Activated CD8-positive, alpha-beta T cell treated with anti-CD3 and anti-CD28 coated beads for 36 hours (primary cell): ENCODE results near the gene SHKBP1. TPM values are rescaled to one million over a fixed set of nuclear protein-coding genes. Genes with fewer than 3 reads are reported as not detected.

Experiments used
- ATAC-seq: fragments of 200-7000 bp; cut with Tn5 transposase; one replicate; pipeline ENCODE4 v1.10.0; 2021; ENCODE audit warnings: mild to moderate bottlenecking, moderate library complexity
- CTCF ChIA-PET: fragments of 350-600 bp; sonication (Branson Sonifier 250); formaldehyde crosslinking; loops from one replicate; lab custom pipeline; 2021; ENCODE audit warnings: antibody characterized with exemption; lab: Charles Lee
- POLR2A ChIA-PET: fragments of 350-600 bp; sonication (Branson Sonifier 250); formaldehyde crosslinking; loops from one replicate; lab custom pipeline; 2021; ENCODE audit warnings: antibody characterized with exemption; lab: Charles Lee
- DNase-seq: peaks from one replicate; pipeline ENCODE4 v3.0.0-alpha.2; 2020
- H3K27ac Mint-ChIP-seq: one replicate; pipeline ENCODE4 v1.8.0; 2021; ENCODE audit warnings: mild to moderate bottlenecking, mixed read lengths
- H3K27me3 Mint-ChIP-seq: one replicate; pipeline ENCODE4 v1.8.0; 2021; ENCODE audit warnings: mixed read lengths
- H3K36me3 Mint-ChIP-seq: one replicate; pipeline ENCODE4 v1.8.0; 2021; ENCODE audit warnings: low read depth, mixed read lengths
- H3K4me1 Mint-ChIP-seq: one replicate; pipeline ENCODE4 v1.8.0; 2021; ENCODE audit warnings: low read depth, mixed read lengths
- H3K4me3 Mint-ChIP-seq: one replicate; pipeline ENCODE4 v1.8.0; 2021; ENCODE audit warnings: mild to moderate bottlenecking, moderate library complexity, mixed read lengths
- H3K9me3 Mint-ChIP-seq: one replicate; pipeline ENCODE4 v1.8.0; 2021; ENCODE audit warnings: mixed read lengths
- intact Hi-C: fragments of 100-400 bp; cut with micrococcal nuclease; formaldehyde crosslinking; loops from one replicate; pipeline ENCODE4 v1.10.0; 2022
- total RNA-seq, 2 experiments: library from RNA; stranded (reverse); gene quantifications; one replicate each; pipeline ENCODE4 v1.2.3, GENCODE V29; 2021
- TF ChIP-seq, protein P1 (sequence below): fragments of 200-600 bp; IDR thresholded peaks from one replicate; pipeline ENCODE4 v1.8.0; 2022; ENCODE audit warnings: antibody characterized with exemption, mild to moderate bottlenecking

The SHKBP1 gene
- total RNA-seq, 2 experiments from 2014 or later, result 82.8 to 89.3 TPM

DNA sequence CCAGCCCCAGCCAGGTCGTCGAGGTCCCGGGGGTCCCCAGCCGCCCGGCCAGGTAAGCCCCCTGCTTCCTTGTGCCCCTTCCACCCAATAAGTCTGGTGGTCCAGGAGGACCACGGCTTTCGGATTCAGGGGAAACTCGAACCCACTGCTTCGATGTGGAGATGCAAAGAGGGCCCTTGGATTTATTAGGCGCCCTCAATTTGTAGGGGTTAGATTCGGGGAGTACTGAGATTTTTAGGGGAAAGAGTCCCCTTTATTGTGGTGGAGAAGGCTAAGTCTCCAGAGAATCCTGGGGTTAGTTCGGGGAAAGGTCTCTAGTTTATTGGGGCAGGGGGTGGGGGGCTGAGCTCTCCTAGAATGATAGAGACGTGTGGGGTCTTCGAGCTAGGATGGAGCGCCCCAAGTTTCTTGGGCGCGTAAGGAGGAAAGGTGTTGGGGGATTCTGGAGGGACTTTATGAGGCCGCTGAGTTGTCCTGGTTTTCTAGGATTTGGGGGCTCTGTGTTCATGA lies 20.7 kb downstream of the SHKBP1 start:
- H3K4me1 Mint-ChIP-seq, result peaks cover 46% of the 10 kb centered on the region
- ChIA-PET CTCF (interaction anchor here (2.3 to 7.2 kb wide), 4 partner anchors 37 to 293 kb away, joined by 9 to 51 read pairs (median 16); no protein-coding TSS in a partner anchor), POLR2A (no interaction called here)
- ATAC-seq (no peak), DNase-seq (no peak)
- no peaks in the 10 kb centered on the region for H3K36me3 Mint-ChIP-seq
- intact Hi-C loops, result loop anchor here (5.0 to 10.0 kb wide), 2 partner anchors 70 to 313 kb away; partner anchors contain the start of gene AKT2
- peaks cover 38% of the 10 kb centered on the region for H3K27me3 Mint-ChIP-seq
- no peaks in the 10 kb centered on the region for H3K9me3 Mint-ChIP-seq
- TF ChIP-seq, protein P1, sequence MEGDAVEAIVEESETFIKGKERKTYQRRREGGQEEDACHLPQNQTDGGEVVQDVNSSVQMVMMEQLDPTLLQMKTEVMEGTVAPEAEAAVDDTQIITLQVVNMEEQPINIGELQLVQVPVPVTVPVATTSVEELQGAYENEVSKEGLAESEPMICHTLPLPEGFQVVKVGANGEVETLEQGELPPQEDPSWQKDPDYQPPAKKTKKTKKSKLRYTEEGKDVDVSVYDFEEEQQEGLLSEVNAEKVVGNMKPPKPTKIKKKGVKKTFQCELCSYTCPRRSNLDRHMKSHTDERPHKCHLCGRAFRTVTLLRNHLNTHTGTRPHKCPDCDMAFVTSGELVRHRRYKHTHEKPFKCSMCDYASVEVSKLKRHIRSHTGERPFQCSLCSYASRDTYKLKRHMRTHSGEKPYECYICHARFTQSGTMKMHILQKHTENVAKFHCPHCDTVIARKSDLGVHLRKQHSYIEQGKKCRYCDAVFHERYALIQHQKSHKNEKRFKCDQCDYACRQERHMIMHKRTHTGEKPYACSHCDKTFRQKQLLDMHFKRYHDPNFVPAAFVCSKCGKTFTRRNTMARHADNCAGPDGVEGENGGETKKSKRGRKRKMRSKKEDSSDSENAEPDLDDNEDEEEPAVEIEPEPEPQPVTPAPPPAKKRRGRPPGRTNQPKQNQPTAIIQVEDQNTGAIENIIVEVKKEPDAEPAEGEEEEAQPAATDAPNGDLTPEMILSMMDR, result no peak
- peak overlapping the region; percentile 24 for H3K4me3 Mint-ChIP-seq
- H3K27ac Mint-ChIP-seq, result no peak overlapping the region

DNA sequence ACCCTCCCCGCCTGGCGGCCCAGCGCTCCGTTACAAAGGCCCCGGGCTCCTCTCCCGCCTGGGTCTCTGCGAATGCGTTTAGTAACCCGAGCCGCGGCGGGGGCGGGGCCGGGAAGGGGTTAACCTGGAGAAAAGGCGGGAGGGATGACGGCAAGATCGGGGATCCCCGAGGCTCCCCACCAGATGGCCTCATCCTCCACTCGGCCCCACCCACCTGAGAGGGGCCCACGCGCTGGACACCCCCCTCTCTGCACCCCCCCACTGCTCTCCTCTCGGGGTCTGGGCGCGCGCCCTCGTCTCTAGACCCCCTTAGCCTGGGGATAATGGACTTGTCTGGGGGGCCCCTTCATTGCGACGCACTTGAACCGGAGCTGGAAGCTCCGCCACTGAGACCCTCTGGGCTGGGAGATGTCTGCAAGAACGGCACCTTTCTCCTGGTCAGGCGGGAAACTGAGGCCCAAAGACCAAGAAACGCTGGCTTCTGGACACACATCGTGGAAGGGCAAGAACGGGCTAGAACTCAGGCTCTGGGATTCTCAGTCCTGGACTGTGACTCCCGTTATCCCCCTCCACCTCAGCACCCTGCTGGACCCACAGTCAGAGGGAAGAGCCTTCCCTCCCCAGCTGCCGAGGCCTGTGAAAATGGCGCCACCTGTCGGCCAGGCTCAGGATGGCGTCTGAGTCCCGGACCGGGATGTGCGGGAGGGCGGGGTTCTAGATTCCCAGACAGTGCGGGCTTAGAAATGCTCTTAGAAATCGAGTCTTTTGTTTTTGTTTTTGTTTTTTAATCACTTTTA lies 21.6 kb downstream of the SHKBP1 start:
- ATAC-seq (peak; percentile 60), DNase-seq (peak; percentile 88)
- CTCF ChIA-PET, result interaction anchor here (0.6 to 7.2 kb wide), 17 partner anchors 12 to 294 kb away, joined by 3 to 51 read pairs (median 5); no protein-coding TSS in a partner anchor
- intact Hi-C loops, result loop anchor here (5.0 to 10.0 kb wide), 2 partner anchors 71 to 314 kb away; partner anchors contain the start of gene AKT2
- H3K27me3 Mint-ChIP-seq, result peaks cover 43% of the 10 kb centered on the region
- H3K36me3 Mint-ChIP-seq, result no peaks in the 10 kb centered on the region
- H3K4me1 Mint-ChIP-seq, result peaks cover 54% of the 10 kb centered on the region
- POLR2A ChIA-PET, result interaction anchor here (0.7 kb wide), 1 partner anchor 15 kb away, joined by 3 read pairs; no protein-coding TSS in a partner anchor
- peak overlapping the region; percentile 38 for H3K4me3 Mint-ChIP-seq
- no peak overlapping the region for H3K27ac Mint-ChIP-seq
- TF ChIP-seq, protein P1, result peak; percentile 99
- no peaks in the 10 kb centered on the region for H3K9me3 Mint-ChIP-seq

DNA sequence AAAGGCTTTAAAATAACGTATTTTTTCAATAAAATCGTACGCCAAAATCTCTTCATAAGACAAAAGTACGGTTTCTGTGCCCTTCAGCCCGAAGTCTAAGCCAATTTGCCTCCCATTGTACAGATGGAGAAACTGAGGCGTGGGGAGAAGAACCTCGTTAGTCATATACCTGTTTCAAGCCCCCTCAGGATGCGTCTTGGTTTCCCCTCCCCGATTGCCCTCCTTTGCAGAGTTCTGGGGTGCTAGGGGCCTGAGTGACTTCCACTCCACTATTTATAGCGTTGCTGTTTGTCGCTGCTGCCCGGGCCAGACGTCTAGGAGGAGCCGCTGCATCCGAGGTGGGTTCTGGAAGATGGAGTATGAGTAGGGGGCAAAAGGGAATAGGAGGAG lies 22.2 kb downstream of the SHKBP1 start:
- DNase-seq (no peak), ATAC-seq (no peak)
- TF ChIP-seq, protein P1, result peak; percentile 38
- H3K27me3 Mint-ChIP-seq, result peaks cover 43% of the 10 kb centered on the region
- no peaks in the 10 kb centered on the region for H3K9me3 Mint-ChIP-seq
- POLR2A ChIA-PET, result interaction anchor here (0.7 kb wide), 1 partner anchor 14 kb away, joined by 3 read pairs; no protein-coding TSS in a partner anchor
- H3K27ac Mint-ChIP-seq, result no peak overlapping the region
- CTCF ChIA-PET, result interaction anchor here (0.6 to 7.2 kb wide), 18 partner anchors 11 to 294 kb away, joined by 3 to 51 read pairs (median 6); no protein-coding TSS in a partner anchor
- no peak overlapping the region for H3K4me3 Mint-ChIP-seq
- H3K36me3 Mint-ChIP-seq, result no peaks in the 10 kb centered on the region
- intact Hi-C loops, result loop anchor here (5.0 to 10.0 kb wide), 2 partner anchors 72 to 314 kb away; partner anchors contain the start of gene AKT2
- H3K4me1 Mint-ChIP-seq, result peaks cover 60% of the 10 kb centered on the region

DNA sequence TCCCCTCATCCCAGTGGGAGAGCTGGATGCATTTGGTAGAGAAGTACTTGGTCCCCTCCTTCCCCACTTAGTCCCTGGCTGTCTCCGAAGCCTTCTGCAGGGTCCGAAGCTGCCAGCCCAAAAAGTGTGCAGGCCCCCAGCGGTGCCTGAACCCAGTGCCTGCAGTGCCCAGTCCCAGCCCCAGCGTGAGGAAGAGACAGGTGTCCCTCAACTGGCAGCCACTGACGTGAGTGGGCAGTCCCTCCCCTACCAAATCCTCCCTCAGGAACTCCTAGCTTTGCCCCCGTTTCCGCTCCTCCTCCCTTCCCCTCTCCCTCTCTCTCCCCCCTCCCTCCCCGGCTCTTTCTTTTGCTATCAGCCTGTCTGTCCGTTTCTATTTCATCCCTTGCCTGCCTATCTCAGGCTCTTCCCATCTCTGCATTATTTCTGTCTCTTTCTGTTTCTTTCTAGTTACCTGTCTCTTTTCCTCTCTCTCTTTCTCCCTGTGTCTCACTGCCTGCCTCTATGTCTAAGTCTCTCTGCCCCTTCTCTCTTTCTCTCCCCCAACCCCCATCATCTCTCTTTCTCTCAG lies 22.7 kb downstream of the SHKBP1 start:
- ATAC-seq (no peak), DNase-seq (no peak)
- ChIA-PET CTCF (interaction anchor here (0.6 to 7.2 kb wide), 17 partner anchors 11 to 295 kb away, joined by 3 to 51 read pairs (median 8); no protein-coding TSS in a partner anchor), POLR2A (interaction anchor here (1.1 to 1.9 kb wide), 2 partner anchors 10 to 67 kb away, joined by 5 to 8 read pairs; no protein-coding TSS in a partner anchor)
- intact Hi-C loops, result loop anchor here (5.0 to 10.0 kb wide), 2 partner anchors 72 to 315 kb away; partner anchors contain the start of gene AKT2
- Mint-ChIP-seq H3K4me3 (peak overlapping the region; percentile 15), H3K4me1 (peaks cover 61% of the 10 kb centered on the region), H3K27ac (no peak overlapping the region), H3K9me3 (no peaks in the 10 kb centered on the region), H3K27me3 (peaks cover 43% of the 10 kb centered on the region), H3K36me3 (no peaks in the 10 kb centered on the region)
- TF ChIP-seq, protein P1, result no peak
